Anterior cingulate cortex (tissue), 58 donors: ENCODE data around the gene VIM.
"Not testable (repeated sequence)": the region's sequence is repeated elsewhere in the genome, so short reads cannot be mapped to it uniquely, and the experiment has no call there.

Experiments used
- DNase-seq, 58 donors: peaks; one replicate each; lab custom pipeline; 2025; lab: John Stamatoyannopoulos, UW

VIM gene

GRCh38 chr10:17250736-17251135 is 22.7 kb downstream of the VIM start:
- DNase-seq = no peak

GRCh38 chr10:17254543-17255050 is 26.6 kb downstream of the VIM start:
- DNase-seq = not testable (repeated sequence)

GRCh38 chr10:17255512-17255911 is 27.5 kb downstream of the VIM start:
- DNase-seq = no peak

- DNase-seq = no peak
Observed at GRCh38 chr10:17256051-17256450, 28.0 kb downstream of the VIM start.

GRCh38 chr10:17256627-17257026 is 28.6 kb downstream of the VIM start:
- no peak for DNase-seq

GRCh38 chr10:17257466-17258321 is 29.7 kb downstream of the VIM start:
- peak in 43 of 58 donors; percentile 1 to 66 (median 9) for DNase-seq

- no peak for DNase-seq
Observed at GRCh38 chr10:17262502-17262901, 34.5 kb downstream of the VIM start.

GRCh38 chr10:17263580-17263979 is 35.5 kb downstream of the VIM start:
- no peak for DNase-seq

GRCh38 chr10:17265468-17265867 is 37.4 kb downstream of the VIM start:
- DNase-seq = no peak

GRCh38 chr10:17266549-17266948 is 38.5 kb downstream of the VIM start:
- DNase-seq = not testable (repeated sequence)

- DNase-seq = no peak
Observed at GRCh38 chr10:17272648-17273047, 44.6 kb downstream of the VIM start.

GRCh38 chr10:17273403-17273802 is 45.4 kb downstream of the VIM start:
- no peak for DNase-seq

GRCh38 chr10:17276756-17277424 is 48.8 kb downstream of the VIM start:
- DNase-seq = no peak

- DNase-seq = no peak
Observed at GRCh38 chr10:17278607-17279240, 50.7 kb downstream of the VIM start.

- DNase-seq = no peak
Observed at GRCh38 chr10:17282311-17282710, 54.3 kb downstream of the VIM start.

- peak in 1 of 58 donors; percentile 1 for DNase-seq
Observed at GRCh38 chr10:17286562-17287550, 58.8 kb downstream of the VIM start.
